ENCODE data around the gene SLC26A11.
"Not testable (repeated sequence)": the region's sequence is repeated elsewhere in the genome, so short reads cannot be mapped to it uniquely, and the experiment has no call there.

Gene SLC26A11

GRCh38 chr17:80285237-80285920 lies 65.2 kb downstream of the SLC26A11 start:
- DNase-seq (ENCODE audit: low spot score): no peak

- no peak for DNase-seq (ENCODE audit: low spot score)
Observed at GRCh38 chr17:80286638-80286960, 66.4 kb downstream of the SLC26A11 start.

GRCh38 chr17:80287038-80287437 lies 66.8 kb downstream of the SLC26A11 start:
- DNase-seq (ENCODE audit: low spot score): no peak

- DNase-seq (ENCODE audit: low spot score): no peak
Observed at GRCh38 chr17:80287806-80288567, 67.8 kb downstream of the SLC26A11 start.

- no peak for DNase-seq (ENCODE audit: low spot score)
Observed at GRCh38 chr17:80289616-80290015, 69.4 kb downstream of the SLC26A11 start.

GRCh38 chr17:80290156-80290555 lies 69.9 kb downstream of the SLC26A11 start:
- DNase-seq (ENCODE audit: low spot score): no peak

GRCh38 chr17:80291260-80291659 lies 71.0 kb downstream of the SLC26A11 start:
- DNase-seq (ENCODE audit: low spot score): no peak

- no peak for DNase-seq (ENCODE audit: low spot score)
Observed at GRCh38 chr17:80291691-80292487, 71.7 kb downstream of the SLC26A11 start.

GRCh38 chr17:80292521-80292971 lies 72.3 kb downstream of the SLC26A11 start:
- DNase-seq (ENCODE audit: low spot score): no peak

GRCh38 chr17:80294210-80294609 lies 74.0 kb downstream of the SLC26A11 start:
- no peak for DNase-seq (ENCODE audit: low spot score)

GRCh38 chr17:80294653-80295052 lies 74.4 kb downstream of the SLC26A11 start:
- no peak for DNase-seq (ENCODE audit: low spot score)

- DNase-seq (ENCODE audit: low spot score): no peak
Observed at GRCh38 chr17:80295146-80295545, 74.9 kb downstream of the SLC26A11 start.

- no peak for DNase-seq (ENCODE audit: low spot score)
Observed at GRCh38 chr17:80295559-80295958, 75.3 kb downstream of the SLC26A11 start.

GRCh38 chr17:80296221-80296620 lies 76.0 kb downstream of the SLC26A11 start:
- DNase-seq (ENCODE audit: low spot score): no peak

- DNase-seq (ENCODE audit: low spot score): no peak
Observed at GRCh38 chr17:80297996-80298560, 77.9 kb downstream of the SLC26A11 start.

GRCh38 chr17:80299350-80300100 lies 79.3 kb downstream of the SLC26A11 start:
- DNase-seq (ENCODE audit: low spot score): not testable (repeated sequence)

GRCh38 chr17:80300756-80301155 lies 80.5 kb downstream of the SLC26A11 start:
- DNase-seq (ENCODE audit: low spot score): not testable (repeated sequence)

Measured in GM03348 (cell line).